Breast epithelium (tissue), 4 donors: ENCODE data around the gene CLTC. TPM values are rescaled to one million over a fixed set of nuclear protein-coding genes. Genes with fewer than 3 reads are reported as not detected.

Experiments used
- DNase-seq, 2 donors: peaks; one replicate each; pipeline ENCODE4 v3.0.0-alpha.2; 2019; ENCODE audit warnings: low spot score in 2 of 2
- H3K27ac ChIP-seq, 2 donors: fragments of 200-600 bp; sonication (generic) in 1 of 2; one replicate each; pipeline ENCODE4 v1.5.1; 2016 to 2019; ENCODE audit warnings: mild to moderate bottlenecking in 1 of 2
- H3K27me3 ChIP-seq, 2 donors: fragments of 200-600 bp; sonication (generic) in 1 of 2; one replicate each; pipeline versions ENCODE4 v1.5.1 to v1.6.0; 2017 to 2019; ENCODE audit warnings: control low read depth in 1 of 2, mild to moderate bottlenecking in 1 of 2
- H3K36me3 ChIP-seq: fragments of 200-600 bp; one replicate; pipeline ENCODE4 v1.5.1; 2019
- H3K4me1 ChIP-seq, 2 donors: fragments of 200-600 bp; sonication (generic); one replicate each; pipeline ENCODE4 v1.5.1; 2016 to 2019; ENCODE audit warnings: control low read depth in 1 of 2
- H3K4me3 ChIP-seq, 3 donors: fragments of 200-600 bp; sonication (generic); 1 replicate in 2 of 3; 2 replicates in 1 of 3; pipeline ENCODE4 v1.5.1; 2016 to 2019; ENCODE audit warnings: mild to moderate bottlenecking in 3 of 3, moderate library complexity in 2 of 3
- H3K9me3 ChIP-seq, 2 donors: fragments of 200-600 bp; sonication (generic) in 1 of 2; one replicate each; pipeline ENCODE4 v1.5.1; 2016 to 2019; ENCODE audit warnings: control low read depth in 1 of 2
- POLR2A ChIP-seq: fragments of 450-650 bp; IDR thresholded peaks from one replicate; pipeline ENCODE4 v1.6.1; 2016; ENCODE audit warnings: antibody characterized with exemption, mild to moderate bottlenecking, moderate library complexity
- POLR2AphosphoS5 ChIP-seq, 3 donors: sonication (generic); formaldehyde crosslinking; IDR thresholded peaks; one replicate each; pipeline ENCODE4 v1.6.1; 2017; ENCODE audit warnings: antibody characterized with exemption in 3 of 3
- intact Hi-C: fragments of 100-400 bp; cut with DNase I; formaldehyde crosslinking; loops from one replicate; pipeline ENCODE4 v1.15.1; 2023; ENCODE audit warnings: low total_unique reads
- total RNA-seq, 3 donors: library from RNA; depleted of rRNA; stranded (reverse); fragments of >200 nt; gene quantifications; one replicate each; pipeline ENCODE4 v1.1.0, GENCODE V29; 2016
- TF ChIP-seq, protein P1 (sequence below), 3 donors: fragments of 450-650 bp; IDR thresholded peaks; one replicate each; pipeline ENCODE4 v1.5.1; 2016 to 2017; ENCODE audit warnings: antibody characterized with exemption in 3 of 3, mild to moderate bottlenecking in 3 of 3, moderate library complexity in 3 of 3

CLTC gene
- total RNA-seq, 3 donors from 2014 or later, result 199 to 231 (median 213) TPM

DNA sequence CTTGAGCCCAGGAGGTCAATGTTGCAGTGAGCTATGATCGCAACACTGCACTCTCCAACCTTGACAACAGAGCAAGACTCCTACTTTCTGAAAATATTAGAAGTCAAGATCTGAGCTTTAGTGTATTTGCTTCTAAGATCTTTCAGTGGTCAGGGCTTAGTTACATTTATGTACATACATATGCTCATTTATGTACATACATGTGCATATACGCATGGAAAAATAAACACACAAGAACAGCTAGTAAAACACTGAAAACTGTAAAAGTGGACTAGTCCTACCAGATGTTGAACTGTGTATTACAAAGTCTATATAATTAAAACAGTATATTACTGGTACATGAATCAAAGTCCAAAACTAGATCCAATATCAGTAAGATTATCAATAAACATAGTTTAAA, 59.2 kb downstream of the CLTC start:
- Histone ChIP-seq H3K36me3 (peaks cover 15% of the 10 kb centered on the region), H3K27me3 (no peaks in the 10 kb centered on the region), H3K9me3 (no peaks in the 10 kb centered on the region), H3K27ac (no peak overlapping the region), H3K4me3 (no peak overlapping the region), H3K4me1 (no peaks in the 10 kb centered on the region)
- TF ChIP-seq POLR2A, result no peak
- no peak for TF ChIP-seq POLR2AphosphoS5 (IDR thresholded peaks at IDR 0.05)
- TF ChIP-seq, protein P1, sequence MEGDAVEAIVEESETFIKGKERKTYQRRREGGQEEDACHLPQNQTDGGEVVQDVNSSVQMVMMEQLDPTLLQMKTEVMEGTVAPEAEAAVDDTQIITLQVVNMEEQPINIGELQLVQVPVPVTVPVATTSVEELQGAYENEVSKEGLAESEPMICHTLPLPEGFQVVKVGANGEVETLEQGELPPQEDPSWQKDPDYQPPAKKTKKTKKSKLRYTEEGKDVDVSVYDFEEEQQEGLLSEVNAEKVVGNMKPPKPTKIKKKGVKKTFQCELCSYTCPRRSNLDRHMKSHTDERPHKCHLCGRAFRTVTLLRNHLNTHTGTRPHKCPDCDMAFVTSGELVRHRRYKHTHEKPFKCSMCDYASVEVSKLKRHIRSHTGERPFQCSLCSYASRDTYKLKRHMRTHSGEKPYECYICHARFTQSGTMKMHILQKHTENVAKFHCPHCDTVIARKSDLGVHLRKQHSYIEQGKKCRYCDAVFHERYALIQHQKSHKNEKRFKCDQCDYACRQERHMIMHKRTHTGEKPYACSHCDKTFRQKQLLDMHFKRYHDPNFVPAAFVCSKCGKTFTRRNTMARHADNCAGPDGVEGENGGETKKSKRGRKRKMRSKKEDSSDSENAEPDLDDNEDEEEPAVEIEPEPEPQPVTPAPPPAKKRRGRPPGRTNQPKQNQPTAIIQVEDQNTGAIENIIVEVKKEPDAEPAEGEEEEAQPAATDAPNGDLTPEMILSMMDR (IDR thresholded peaks at IDR 0.05), result no peak
- intact Hi-C loops, result no loop called here
- no peak for DNase-seq

DNA sequence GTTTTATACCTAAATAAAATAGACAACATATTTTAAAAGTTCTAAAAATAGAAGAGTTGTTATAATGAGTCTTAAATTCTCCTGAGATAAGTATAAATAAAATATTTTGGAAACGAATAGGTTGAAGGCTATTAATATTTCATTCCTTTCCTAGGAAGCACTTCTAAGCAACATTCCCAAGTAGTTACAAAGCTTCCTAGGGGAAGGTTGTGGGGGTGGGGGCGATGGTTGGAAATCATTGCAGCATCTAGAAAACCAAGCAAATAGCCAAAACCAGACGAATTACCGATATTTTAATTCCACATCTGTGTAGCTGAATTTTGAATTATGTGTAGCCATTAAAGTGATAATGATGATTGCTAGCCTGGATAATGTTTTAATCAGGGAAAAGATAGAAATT, 60.6 kb downstream of the CLTC start:
- no peak overlapping the region for H3K4me3 ChIP-seq
- no peaks in the 10 kb centered on the region for H3K9me3 ChIP-seq
- DNase-seq, result no peak
- TF ChIP-seq POLR2AphosphoS5 (IDR thresholded peaks at IDR 0.05), result no peak
- no peak for TF ChIP-seq POLR2A
- TF ChIP-seq, protein P1 (IDR thresholded peaks at IDR 0.05), result no peak
- peaks cover 6% of the 10 kb centered on the region for H3K36me3 ChIP-seq
- intact Hi-C loops, result no loop called here
- no peaks in the 10 kb centered on the region for H3K4me1 ChIP-seq
- H3K27ac ChIP-seq, result no peak overlapping the region
- H3K27me3 ChIP-seq, result no peaks in the 10 kb centered on the region

DNA sequence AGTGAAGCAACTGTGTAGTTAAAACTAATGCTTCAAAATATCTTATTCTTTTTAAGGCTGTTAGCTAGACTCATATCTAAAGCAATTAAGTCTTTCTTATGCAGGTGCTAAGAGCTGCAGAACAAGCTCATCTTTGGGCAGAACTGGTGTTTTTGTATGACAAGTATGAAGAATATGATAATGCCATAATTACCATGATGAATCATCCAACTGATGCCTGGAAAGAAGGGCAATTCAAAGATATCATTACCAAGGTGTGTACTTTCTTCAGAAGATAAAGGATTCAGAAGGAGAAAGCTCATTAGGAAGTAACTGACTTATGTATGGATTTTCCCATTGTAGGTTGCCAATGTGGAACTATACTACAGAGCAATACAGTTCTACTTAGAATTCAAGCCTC, 63.6 kb downstream of the CLTC start:
- H3K4me3 ChIP-seq, result no peak overlapping the region
- peaks cover 8% of the 10 kb centered on the region for H3K36me3 ChIP-seq
- DNase-seq, result no peak
- TF ChIP-seq, protein P1 (IDR thresholded peaks at IDR 0.05), result no peak
- TF ChIP-seq POLR2AphosphoS5 (IDR thresholded peaks at IDR 0.05) (no peak), POLR2A (no peak)
- H3K9me3 ChIP-seq, result no peaks in the 10 kb centered on the region
- intact Hi-C loops, result no loop called here
- no peak overlapping the region for H3K27ac ChIP-seq
- H3K27me3 ChIP-seq, result no peaks in the 10 kb centered on the region
- H3K4me1 ChIP-seq, result no peaks in the 10 kb centered on the region

DNA sequence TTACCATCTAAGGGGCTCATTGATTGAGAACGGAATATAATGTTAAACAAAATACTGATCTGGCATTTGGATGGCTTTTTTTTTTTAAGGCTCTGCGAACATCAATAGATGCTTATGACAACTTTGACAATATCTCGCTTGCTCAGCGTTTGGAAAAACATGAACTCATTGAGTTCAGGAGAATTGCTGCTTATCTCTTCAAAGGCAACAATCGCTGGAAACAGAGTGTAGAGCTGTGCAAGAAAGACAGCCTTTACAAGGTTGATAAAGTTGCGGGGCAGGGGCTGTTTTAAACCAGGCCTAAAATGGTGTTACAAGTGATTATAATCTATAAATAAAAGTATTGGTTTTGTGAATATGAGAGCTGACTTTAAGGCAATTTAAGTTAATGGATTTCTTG, 65.3 kb downstream of the CLTC start:
- intact Hi-C loops, result no loop called here
- no peak for DNase-seq
- TF ChIP-seq POLR2A (no peak), POLR2AphosphoS5 (IDR thresholded peaks at IDR 0.05) (no peak)
- TF ChIP-seq, protein P1 (IDR thresholded peaks at IDR 0.05), result no peak

DNA sequence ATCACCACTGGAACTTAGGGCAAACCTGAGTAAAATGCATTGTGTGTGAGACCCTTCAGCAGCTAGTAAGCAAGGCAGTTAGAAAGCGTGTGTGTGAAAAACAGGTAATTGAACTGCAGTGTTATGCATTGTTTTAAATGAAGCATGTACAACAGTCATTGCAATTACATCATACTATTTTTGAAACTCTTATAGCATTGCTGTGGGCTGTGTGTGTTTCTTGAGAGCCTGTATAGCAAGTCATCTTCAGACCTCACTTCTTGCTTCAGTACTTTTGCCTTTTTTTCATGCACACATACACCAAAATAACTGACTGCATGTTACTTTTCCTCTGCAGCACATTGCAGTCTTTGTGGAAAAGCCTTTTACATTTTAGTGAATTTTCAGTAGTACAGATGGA, 68.3 kb downstream of the CLTC start:
- H3K9me3 ChIP-seq, result no peaks in the 10 kb centered on the region
- intact Hi-C loops, result no loop called here
- TF ChIP-seq, protein P1 (IDR thresholded peaks at IDR 0.05), result no peak
- no peak for TF ChIP-seq POLR2A
- no peak for TF ChIP-seq POLR2AphosphoS5 (IDR thresholded peaks at IDR 0.05)
- H3K4me3 ChIP-seq, result no peak overlapping the region
- H3K27me3 ChIP-seq, result no peaks in the 10 kb centered on the region
- no peak for DNase-seq
- H3K36me3 ChIP-seq, result peaks cover 8% of the 10 kb centered on the region
- H3K4me1 ChIP-seq, result no peaks in the 10 kb centered on the region
- H3K27ac ChIP-seq, result no peak overlapping the region

More for the DNA sequence above, 65.3 kb downstream of the CLTC start:
- no peaks in the 10 kb centered on the region for H3K27me3 ChIP-seq
- H3K9me3 ChIP-seq, result no peaks in the 10 kb centered on the region
- peaks cover 8% of the 10 kb centered on the region for H3K36me3 ChIP-seq
- no peak overlapping the region for H3K27ac ChIP-seq
- H3K4me3 ChIP-seq, result no peak overlapping the region
- H3K4me1 ChIP-seq, result no peaks in the 10 kb centered on the region
